ENCODE data around the gene TMEM47. TPM values are rescaled to one million over a fixed set of nuclear protein-coding genes. Genes with fewer than 3 reads are reported as not detected.

The TMEM47 gene
- total RNA-seq, 1 experiment from 2014 or later = 80.9 TPM

DNA sequence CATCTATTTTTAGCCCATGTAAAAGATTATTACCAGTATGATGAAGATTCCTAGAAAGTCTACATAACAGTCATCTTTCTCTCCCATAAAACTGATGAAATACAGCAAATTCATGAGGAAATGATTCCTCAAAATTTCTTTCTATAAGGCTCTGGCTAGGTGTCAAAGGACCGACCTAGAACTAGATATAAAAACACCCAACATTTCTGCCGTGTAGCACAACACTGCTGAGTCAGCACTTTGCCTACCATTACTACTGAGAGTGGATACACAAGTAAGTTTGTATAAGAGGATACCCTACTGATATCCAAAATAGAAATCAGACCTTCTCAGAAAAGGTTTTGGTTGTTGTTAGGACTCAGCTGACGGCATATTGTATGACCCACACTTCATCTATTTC is 24.7 kb downstream of the TMEM47 start:
- DNase-seq = no peak
- CTCF ChIA-PET = no interaction called here
- no TSS peak for BruUV-seq (replicated peaks)
- TF ChIP-seq, protein P1, sequence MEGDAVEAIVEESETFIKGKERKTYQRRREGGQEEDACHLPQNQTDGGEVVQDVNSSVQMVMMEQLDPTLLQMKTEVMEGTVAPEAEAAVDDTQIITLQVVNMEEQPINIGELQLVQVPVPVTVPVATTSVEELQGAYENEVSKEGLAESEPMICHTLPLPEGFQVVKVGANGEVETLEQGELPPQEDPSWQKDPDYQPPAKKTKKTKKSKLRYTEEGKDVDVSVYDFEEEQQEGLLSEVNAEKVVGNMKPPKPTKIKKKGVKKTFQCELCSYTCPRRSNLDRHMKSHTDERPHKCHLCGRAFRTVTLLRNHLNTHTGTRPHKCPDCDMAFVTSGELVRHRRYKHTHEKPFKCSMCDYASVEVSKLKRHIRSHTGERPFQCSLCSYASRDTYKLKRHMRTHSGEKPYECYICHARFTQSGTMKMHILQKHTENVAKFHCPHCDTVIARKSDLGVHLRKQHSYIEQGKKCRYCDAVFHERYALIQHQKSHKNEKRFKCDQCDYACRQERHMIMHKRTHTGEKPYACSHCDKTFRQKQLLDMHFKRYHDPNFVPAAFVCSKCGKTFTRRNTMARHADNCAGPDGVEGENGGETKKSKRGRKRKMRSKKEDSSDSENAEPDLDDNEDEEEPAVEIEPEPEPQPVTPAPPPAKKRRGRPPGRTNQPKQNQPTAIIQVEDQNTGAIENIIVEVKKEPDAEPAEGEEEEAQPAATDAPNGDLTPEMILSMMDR (IDR thresholded peaks at IDR 0.05; ENCODE audit: unreplicated experiment) = no peak
- no peaks in the 10 kb centered on the region for H3K9me3 Mint-ChIP-seq (ENCODE audit: low read depth, unreplicated experiment)
- no peak overlapping the region for H3K4me3 Mint-ChIP-seq (ENCODE audit: low read depth, unreplicated experiment)
- H3K4me1 Mint-ChIP-seq (ENCODE audit: low read depth, unreplicated experiment) = peaks cover 24% of the 10 kb centered on the region
- H3K27me3 Mint-ChIP-seq (ENCODE audit: unreplicated experiment) = no peaks in the 10 kb centered on the region
- intact Hi-C loops (cut with micrococcal nuclease; ENCODE audit: unreplicated experiment) = loop anchor here (10.0 kb wide), 2 partner anchors 268 to 282 kb away; no protein-coding TSS in a partner anchor
- peaks cover 22% of the 10 kb centered on the region for H3K36me3 Mint-ChIP-seq (ENCODE audit: insufficient read depth, unreplicated experiment)
- no peak overlapping the region for H3K27ac Mint-ChIP-seq (ENCODE audit: unreplicated experiment)

DNA sequence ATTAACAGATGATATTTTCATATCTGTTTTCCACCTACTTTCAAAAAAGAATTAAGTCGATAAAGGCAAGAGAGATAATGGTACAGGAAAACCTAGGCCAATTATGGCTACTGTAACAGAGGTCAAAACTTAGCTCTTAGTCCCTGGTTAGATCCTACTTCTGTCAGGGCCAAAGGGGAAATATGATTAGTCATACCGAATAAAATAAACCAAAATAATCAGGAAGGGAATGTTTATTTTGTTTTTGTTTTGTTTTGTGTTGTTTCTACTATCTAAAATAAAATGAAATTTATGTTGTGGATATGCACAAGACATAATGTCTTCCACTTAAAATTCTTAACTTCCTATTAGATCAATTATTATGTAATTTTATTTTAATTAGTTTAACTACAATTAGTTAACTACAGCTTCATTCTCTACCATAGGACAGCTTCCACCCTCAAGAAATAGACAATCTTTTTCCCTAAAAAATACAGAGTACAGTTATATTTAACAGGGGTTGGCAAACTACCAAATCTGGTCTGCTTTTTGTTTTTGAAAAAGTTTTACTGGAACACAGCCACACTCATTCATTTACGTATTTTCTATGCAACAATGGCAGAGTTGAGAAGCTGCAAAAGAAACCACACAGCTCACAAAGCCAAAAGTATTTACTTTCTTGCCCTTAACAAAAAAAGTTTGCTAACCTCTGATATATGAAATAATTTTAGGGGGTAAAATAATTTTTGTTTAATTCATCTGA is 25.4 kb downstream of the TMEM47 start:
- TF ChIP-seq, protein P1 (IDR thresholded peaks at IDR 0.05; ENCODE audit: unreplicated experiment) = no peak
- no peak overlapping the region for H3K4me3 Mint-ChIP-seq (ENCODE audit: low read depth, unreplicated experiment)
- H3K27ac Mint-ChIP-seq (ENCODE audit: unreplicated experiment) = no peak overlapping the region
- CTCF ChIA-PET = no interaction called here
- no peaks in the 10 kb centered on the region for H3K9me3 Mint-ChIP-seq (ENCODE audit: low read depth, unreplicated experiment)
- BruUV-seq (replicated peaks) = no TSS peak
- H3K27me3 Mint-ChIP-seq (ENCODE audit: unreplicated experiment) = no peaks in the 10 kb centered on the region
- peaks cover 22% of the 10 kb centered on the region for H3K36me3 Mint-ChIP-seq (ENCODE audit: insufficient read depth, unreplicated experiment)
- no peak for DNase-seq
- intact Hi-C loops (cut with micrococcal nuclease; ENCODE audit: unreplicated experiment) = loop anchor here (10.0 kb wide), 2 partner anchors 267 to 283 kb away; no protein-coding TSS in a partner anchor
- H3K4me1 Mint-ChIP-seq (ENCODE audit: low read depth, unreplicated experiment) = peaks cover 24% of the 10 kb centered on the region

DNA sequence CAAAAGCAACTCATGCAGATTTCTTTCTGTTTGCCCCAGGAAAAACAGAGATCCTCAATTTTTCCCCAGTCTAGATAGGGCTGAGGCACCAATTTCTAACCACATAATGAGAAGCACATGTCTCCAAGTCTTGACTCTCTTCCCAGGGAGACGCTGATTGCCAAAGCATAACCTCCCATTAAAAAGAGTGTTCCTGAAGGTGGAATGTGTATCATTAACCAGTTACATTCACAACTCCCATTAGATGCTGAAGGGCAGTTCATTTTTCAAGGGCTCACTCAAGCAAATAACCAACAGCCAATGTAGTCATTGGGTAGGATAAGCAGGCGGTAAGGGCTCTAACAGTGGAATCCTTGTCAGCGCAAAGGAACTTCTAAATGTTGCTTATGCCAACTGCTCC is 27.5 kb downstream of the TMEM47 start:
- DNase-seq = no peak
- no peak overlapping the region for H3K27ac Mint-ChIP-seq (ENCODE audit: unreplicated experiment)
- TSS peak; percentile 9 for BruUV-seq (replicated peaks)
- H3K36me3 Mint-ChIP-seq (ENCODE audit: insufficient read depth, unreplicated experiment) = peaks cover 13% of the 10 kb centered on the region
- no peak overlapping the region for H3K4me3 Mint-ChIP-seq (ENCODE audit: low read depth, unreplicated experiment)
- TF ChIP-seq, protein P1 (IDR thresholded peaks at IDR 0.05; ENCODE audit: unreplicated experiment) = no peak
- CTCF ChIA-PET = no interaction called here
- H3K27me3 Mint-ChIP-seq (ENCODE audit: unreplicated experiment) = no peaks in the 10 kb centered on the region
- peaks cover 20% of the 10 kb centered on the region for H3K4me1 Mint-ChIP-seq (ENCODE audit: low read depth, unreplicated experiment)
- no peaks in the 10 kb centered on the region for H3K9me3 Mint-ChIP-seq (ENCODE audit: low read depth, unreplicated experiment)
- intact Hi-C loops (cut with micrococcal nuclease; ENCODE audit: unreplicated experiment) = no loop called here

DNA sequence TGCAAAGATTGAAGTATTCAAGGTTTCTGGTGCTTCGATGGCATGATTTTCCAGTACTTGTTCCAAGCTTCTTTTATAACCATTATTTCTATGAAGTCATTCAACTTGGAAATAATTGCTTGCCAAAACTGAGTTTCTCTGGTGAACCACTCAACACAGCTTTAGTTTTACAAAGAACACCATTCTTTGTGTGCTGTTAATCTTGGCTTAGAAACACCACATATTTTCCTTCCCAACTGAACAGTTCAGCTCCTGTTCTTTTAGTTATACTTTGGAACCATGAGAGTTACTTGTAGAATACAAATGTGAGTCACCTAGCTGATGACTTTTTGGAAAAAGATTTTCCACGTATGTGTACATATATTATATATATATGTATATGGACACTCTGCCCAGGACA is 32.7 kb downstream of the TMEM47 start:
- H3K4me1 Mint-ChIP-seq (ENCODE audit: low read depth, unreplicated experiment) = no peaks in the 10 kb centered on the region
- H3K27ac Mint-ChIP-seq (ENCODE audit: unreplicated experiment) = no peak overlapping the region
- BruUV-seq (replicated peaks) = no TSS peak
- DNase-seq = no peak
- H3K9me3 Mint-ChIP-seq (ENCODE audit: low read depth, unreplicated experiment) = no peaks in the 10 kb centered on the region
- no peaks in the 10 kb centered on the region for H3K36me3 Mint-ChIP-seq (ENCODE audit: insufficient read depth, unreplicated experiment)
- CTCF ChIA-PET = no interaction called here
- no peak overlapping the region for H3K4me3 Mint-ChIP-seq (ENCODE audit: low read depth, unreplicated experiment)
- no peaks in the 10 kb centered on the region for H3K27me3 Mint-ChIP-seq (ENCODE audit: unreplicated experiment)
- intact Hi-C loops (cut with micrococcal nuclease; ENCODE audit: unreplicated experiment) = no loop called here
- TF ChIP-seq, protein P1 (IDR thresholded peaks at IDR 0.05; ENCODE audit: unreplicated experiment) = no peak

Measured in Calu3 (cell line).